GM19455 (cell line): Measurements from ENCODE around the gene KAZN.

Source experiments
- ATAC-seq: cut with Tn5 transposase; IDR thresholded peaks from one replicate; pipeline ENCODE4 v1.9.1; 2021; ENCODE audit not compliant: unreplicated experiment

The KAZN gene

GRCh38 chr1:14989931-14990728 is 391.6 kb downstream of the KAZN start:
- ATAC-seq: no peak

GRCh38 chr1:14993414-14993813 is 394.9 kb downstream of the KAZN start:
- no peak for ATAC-seq

GRCh38 chr1:14994148-14994547 is 395.7 kb downstream of the KAZN start:
- no peak for ATAC-seq

- no peak for ATAC-seq
Observed at GRCh38 chr1:14994841-14995437, 396.5 kb downstream of the KAZN start.

GRCh38 chr1:14996133-14997050 is 397.9 kb downstream of the KAZN start:
- no peak for ATAC-seq

GRCh38 chr1:14997646-14998276 is 399.3 kb downstream of the KAZN start:
- no peak for ATAC-seq

GRCh38 chr1:14999441-14999840 is 401.0 kb downstream of the KAZN start:
- no peak for ATAC-seq

GRCh38 chr1:15000030-15000429 is 401.5 kb downstream of the KAZN start:
- ATAC-seq: no peak

- no peak for ATAC-seq
Observed at GRCh38 chr1:15000671-15001070, 402.2 kb downstream of the KAZN start.

- ATAC-seq: no peak
Observed at GRCh38 chr1:15001317-15001915, 402.9 kb downstream of the KAZN start.

GRCh38 chr1:15002325-15002724 is 403.8 kb downstream of the KAZN start:
- no peak for ATAC-seq

- ATAC-seq: no peak
Observed at GRCh38 chr1:15004396-15004795, 405.9 kb downstream of the KAZN start.

GRCh38 chr1:15005116-15005515 is 406.6 kb downstream of the KAZN start:
- ATAC-seq: no peak

GRCh38 chr1:15007368-15007767 is 408.9 kb downstream of the KAZN start:
- ATAC-seq: no peak

- ATAC-seq: no peak
Observed at GRCh38 chr1:15007842-15008241, 409.4 kb downstream of the KAZN start.

GRCh38 chr1:15008783-15009729 is 410.6 kb downstream of the KAZN start:
- no peak for ATAC-seq

- no peak for ATAC-seq
Observed at GRCh38 chr1:15011160-15011559, 412.7 kb downstream of the KAZN start.

GRCh38 chr1:15011661-15012060 is 413.2 kb downstream of the KAZN start:
- ATAC-seq: no peak

- no peak for ATAC-seq
Observed at GRCh38 chr1:15012822-15013221, 414.3 kb downstream of the KAZN start.

- ATAC-seq: no peak
Observed at GRCh38 chr1:15013767-15014166, 415.3 kb downstream of the KAZN start.
